PC-9 (cell line): ENCODE results near the gene TCP11.

ENCODE experiments used
- EZH2 ChIP-seq: fragments of 200-600 bp; sonication (generic); IDR thresholded peaks from 2 replicates; pipeline ENCODE4 v1.8.0; 2017; ENCODE audit warnings: antibody characterized with exemption, low read depth
- TF ChIP-seq, protein P1 (sequence below): fragments of 200-600 bp; sonication (generic); conservative IDR thresholded peaks from 2 replicates; pipeline ENCODE4 v1.6.1; 2017; ENCODE audit warnings: mixed run types, antibody characterized with exemption, mild to moderate bottlenecking, moderate library complexity

DNA sequence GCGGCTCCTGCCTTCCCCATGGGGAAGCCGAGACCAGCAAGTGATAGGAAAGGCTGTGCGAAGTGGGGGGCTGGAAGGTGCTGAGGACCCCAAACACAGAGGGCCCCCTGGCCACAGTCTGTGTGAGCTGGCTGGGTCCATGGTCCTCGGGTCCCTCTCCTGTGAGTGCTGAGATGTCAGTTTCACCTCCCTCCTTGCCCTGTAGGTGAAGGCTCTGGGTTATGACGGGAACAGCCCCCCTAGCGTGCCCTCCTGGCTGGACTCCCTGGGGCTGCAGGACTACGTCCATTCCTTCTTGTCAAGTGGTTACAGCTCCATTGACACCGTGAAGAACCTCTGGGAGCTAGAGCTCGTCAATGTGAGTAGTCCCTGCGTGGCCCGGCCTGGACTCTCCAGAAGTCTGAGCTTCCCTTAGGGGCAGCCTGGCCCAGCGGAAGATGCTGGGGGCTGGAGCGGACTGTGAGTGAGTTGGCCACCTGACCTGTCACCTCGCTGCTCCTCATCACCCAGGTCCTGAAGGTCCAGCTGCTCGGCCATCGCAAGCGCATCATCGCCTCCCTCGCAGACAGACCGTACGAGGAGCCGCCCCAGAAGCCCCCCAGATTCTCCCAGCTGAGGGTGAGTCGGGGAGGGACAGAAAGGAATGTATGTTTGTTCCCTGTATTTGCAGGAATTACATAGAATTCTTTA is 61.7 kb downstream of the TCP11 start:
- TF ChIP-seq, protein P1, sequence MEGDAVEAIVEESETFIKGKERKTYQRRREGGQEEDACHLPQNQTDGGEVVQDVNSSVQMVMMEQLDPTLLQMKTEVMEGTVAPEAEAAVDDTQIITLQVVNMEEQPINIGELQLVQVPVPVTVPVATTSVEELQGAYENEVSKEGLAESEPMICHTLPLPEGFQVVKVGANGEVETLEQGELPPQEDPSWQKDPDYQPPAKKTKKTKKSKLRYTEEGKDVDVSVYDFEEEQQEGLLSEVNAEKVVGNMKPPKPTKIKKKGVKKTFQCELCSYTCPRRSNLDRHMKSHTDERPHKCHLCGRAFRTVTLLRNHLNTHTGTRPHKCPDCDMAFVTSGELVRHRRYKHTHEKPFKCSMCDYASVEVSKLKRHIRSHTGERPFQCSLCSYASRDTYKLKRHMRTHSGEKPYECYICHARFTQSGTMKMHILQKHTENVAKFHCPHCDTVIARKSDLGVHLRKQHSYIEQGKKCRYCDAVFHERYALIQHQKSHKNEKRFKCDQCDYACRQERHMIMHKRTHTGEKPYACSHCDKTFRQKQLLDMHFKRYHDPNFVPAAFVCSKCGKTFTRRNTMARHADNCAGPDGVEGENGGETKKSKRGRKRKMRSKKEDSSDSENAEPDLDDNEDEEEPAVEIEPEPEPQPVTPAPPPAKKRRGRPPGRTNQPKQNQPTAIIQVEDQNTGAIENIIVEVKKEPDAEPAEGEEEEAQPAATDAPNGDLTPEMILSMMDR = no peak
- no peak for TF ChIP-seq EZH2
